DND-41 (cell line): ENCODE data around the gene SLC25A21.
"Not testable (repeated sequence)": the region's sequence is repeated elsewhere in the genome, so short reads cannot be mapped to it uniquely, and the experiment has no call there.

Experiments used
- ATAC-seq: fragments of 200-7000 bp; cut with Tn5 transposase; 3 replicates; pipeline ENCODE4 v1.9.1; 2021; ENCODE audit warnings: low read depth; ENCODE audit not compliant: insufficient read depth
- DNase-seq: peaks from one replicate; pipeline ENCODE4 v3.0.0-alpha.2; 2020
- H2AFZ ChIP-seq: 2 replicates; pipeline ENCODE4 v1.6.0; 2012; ENCODE audit warnings: low read depth, low read length
- H3K27ac ChIP-seq: 2 replicates; pipeline ENCODE4 v1.5.1; 2012; ENCODE audit warnings: low read length, inconsistent platforms
- H3K27me3 ChIP-seq: fragments of 200-600 bp; sonication (generic); 2 replicates; pipeline ENCODE4 v1.6.0; 2012; ENCODE audit warnings: low read length, mild to moderate bottlenecking, inconsistent platforms; ENCODE audit not compliant: insufficient read depth, poor library complexity
- H3K36me3 ChIP-seq: 2 replicates; pipeline ENCODE4 v1.5.1; 2012; ENCODE audit warnings: low read length, inconsistent platforms; ENCODE audit not compliant: insufficient read depth
- H3K4me1 ChIP-seq: 2 replicates; pipeline ENCODE4 v1.5.1; 2012; ENCODE audit warnings: mild to moderate bottlenecking, low read length; ENCODE audit not compliant: insufficient read depth
- H3K4me2 ChIP-seq: 2 replicates; pipeline ENCODE4 v1.6.0; 2012; ENCODE audit warnings: mild to moderate bottlenecking, moderate library complexity, low read length, inconsistent platforms; ENCODE audit not compliant: insufficient read depth
- H3K4me3 ChIP-seq, 2 experiments: fragments of 200-600 bp in 1 of 2; shearing (Covaris generic) in 1 of 2; 2 replicates each; pipeline ENCODE4 v1.5.1; 2012 to 2016; ENCODE audit warnings: inconsistent platforms in 2 of 2, low read length in 2 of 2, mild to moderate bottlenecking in 2 of 2, low read depth in 1 of 2, moderate library complexity in 1 of 2
- H3K79me2 ChIP-seq: 2 replicates; pipeline ENCODE4 v1.6.0; 2012; ENCODE audit warnings: low read length, inconsistent platforms; ENCODE audit not compliant: insufficient read depth
- H3K9ac ChIP-seq: 2 replicates; pipeline ENCODE4 v1.6.0; 2012; ENCODE audit warnings: low read depth, mild to moderate bottlenecking, inconsistent platforms, low read length, moderate library complexity
- H3K9me3 ChIP-seq: 2 replicates; pipeline ENCODE4 v1.5.1; 2012; ENCODE audit warnings: low read length, moderate library complexity, mild to moderate bottlenecking, inconsistent platforms; ENCODE audit not compliant: insufficient read depth, severe bottlenecking
- H4K20me1 ChIP-seq: 2 replicates; pipeline ENCODE4 v1.6.0; 2012; ENCODE audit warnings: low read length; ENCODE audit not compliant: insufficient read depth
- EZH2 ChIP-seq: IDR thresholded peaks from 3 replicates; pipeline ENCODE4 v1.6.1; 2012; ENCODE audit warnings: borderline replicate concordance, low read depth, mild to moderate bottlenecking, moderate library complexity, low read length, inconsistent platforms; ENCODE audit not compliant: severe bottlenecking
- TF ChIP-seq, protein P1 (sequence below): IDR thresholded peaks from 2 replicates; pipeline ENCODE4 v1.5.1; 2012; ENCODE audit warnings: borderline replicate concordance, low read length, moderate library complexity, mild to moderate bottlenecking; ENCODE audit not compliant: poor library complexity, severe bottlenecking; ENCODE audit errors: extremely low read depth

Gene SLC25A21

GRCh38 chr14:37147310-37147880 lies 25.0 kb downstream of the SLC25A21 start:
- Histone ChIP-seq H3K27ac (no peak overlapping the region), H3K9ac (no peak overlapping the region), H3K27me3 (peaks cover 3% of the 10 kb centered on the region), H4K20me1 (no peaks in the 10 kb centered on the region), H3K9me3 (no peaks in the 10 kb centered on the region), H3K4me1 (no peaks in the 10 kb centered on the region), H3K79me2 (no peaks in the 10 kb centered on the region), H3K4me3 (no peak overlapping the region), H3K4me2 (no peak overlapping the region), H2AFZ (no peak overlapping the region), H3K36me3 (no peaks in the 10 kb centered on the region)
- DNase-seq (no peak), ATAC-seq (no peak)
- no peak for TF ChIP-seq EZH2
- TF ChIP-seq, protein P1, sequence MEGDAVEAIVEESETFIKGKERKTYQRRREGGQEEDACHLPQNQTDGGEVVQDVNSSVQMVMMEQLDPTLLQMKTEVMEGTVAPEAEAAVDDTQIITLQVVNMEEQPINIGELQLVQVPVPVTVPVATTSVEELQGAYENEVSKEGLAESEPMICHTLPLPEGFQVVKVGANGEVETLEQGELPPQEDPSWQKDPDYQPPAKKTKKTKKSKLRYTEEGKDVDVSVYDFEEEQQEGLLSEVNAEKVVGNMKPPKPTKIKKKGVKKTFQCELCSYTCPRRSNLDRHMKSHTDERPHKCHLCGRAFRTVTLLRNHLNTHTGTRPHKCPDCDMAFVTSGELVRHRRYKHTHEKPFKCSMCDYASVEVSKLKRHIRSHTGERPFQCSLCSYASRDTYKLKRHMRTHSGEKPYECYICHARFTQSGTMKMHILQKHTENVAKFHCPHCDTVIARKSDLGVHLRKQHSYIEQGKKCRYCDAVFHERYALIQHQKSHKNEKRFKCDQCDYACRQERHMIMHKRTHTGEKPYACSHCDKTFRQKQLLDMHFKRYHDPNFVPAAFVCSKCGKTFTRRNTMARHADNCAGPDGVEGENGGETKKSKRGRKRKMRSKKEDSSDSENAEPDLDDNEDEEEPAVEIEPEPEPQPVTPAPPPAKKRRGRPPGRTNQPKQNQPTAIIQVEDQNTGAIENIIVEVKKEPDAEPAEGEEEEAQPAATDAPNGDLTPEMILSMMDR, result no peak

DNA sequence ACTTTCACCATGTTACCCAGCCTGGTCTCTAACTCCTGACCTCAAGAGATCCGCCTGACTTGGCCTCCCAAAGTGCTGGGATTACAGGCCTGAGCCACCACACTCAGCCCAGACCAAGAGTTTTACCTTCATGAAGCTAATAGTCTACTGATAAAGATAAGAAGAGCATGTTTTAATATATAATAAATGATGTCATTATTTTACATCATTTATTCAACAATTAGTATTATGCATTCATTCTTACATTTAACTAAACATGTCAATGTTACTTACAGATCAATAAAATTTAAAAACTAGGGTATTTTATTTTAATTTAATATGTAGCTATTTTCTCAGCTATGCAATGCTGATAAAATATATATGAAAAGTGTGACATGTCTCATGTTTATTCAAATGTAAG lies 26.0 kb downstream of the SLC25A21 start:
- H3K4me1 ChIP-seq, H3K27ac ChIP-seq, H3K79me2 ChIP-seq, ATAC-seq, H4K20me1 ChIP-seq, H3K4me2 ChIP-seq, H2AFZ ChIP-seq, H3K9ac ChIP-seq, H3K9me3 ChIP-seq, DNase-seq, H3K36me3 ChIP-seq, H3K27me3 ChIP-seq, H3K4me3 ChIP-seq: not testable (repeated sequence)

DNA sequence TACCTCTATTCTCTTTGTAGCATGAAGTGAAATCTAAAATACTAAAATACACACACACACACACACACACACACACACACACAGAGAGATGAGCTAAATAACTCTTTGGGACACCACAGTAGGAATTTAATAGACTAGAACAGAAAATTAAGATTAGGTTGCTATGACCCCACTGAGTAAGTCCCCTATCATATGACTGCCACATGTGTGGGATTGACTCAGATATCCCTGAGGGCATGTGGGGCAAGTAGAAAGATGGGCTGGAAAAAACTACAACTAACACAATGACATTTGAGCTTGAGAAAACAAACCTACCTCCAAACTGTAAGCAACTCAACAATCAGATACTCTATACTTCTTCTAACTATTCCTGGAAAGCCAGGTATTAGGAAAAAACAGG lies 27.0 kb downstream of the SLC25A21 start:
- DNase-seq (no peak), ATAC-seq (no peak)
- Histone ChIP-seq H2AFZ (no peak overlapping the region), H3K27ac (no peak overlapping the region), H3K9me3 (no peaks in the 10 kb centered on the region), H3K36me3 (no peaks in the 10 kb centered on the region), H3K27me3 (peaks cover 3% of the 10 kb centered on the region), H3K4me1 (no peaks in the 10 kb centered on the region), H3K4me3 (no peak overlapping the region), H3K9ac (no peak overlapping the region), H3K4me2 (no peak overlapping the region), H3K79me2 (no peaks in the 10 kb centered on the region), H4K20me1 (no peaks in the 10 kb centered on the region)
- TF ChIP-seq, protein P1, result no peak
- no peak for TF ChIP-seq EZH2

DNA sequence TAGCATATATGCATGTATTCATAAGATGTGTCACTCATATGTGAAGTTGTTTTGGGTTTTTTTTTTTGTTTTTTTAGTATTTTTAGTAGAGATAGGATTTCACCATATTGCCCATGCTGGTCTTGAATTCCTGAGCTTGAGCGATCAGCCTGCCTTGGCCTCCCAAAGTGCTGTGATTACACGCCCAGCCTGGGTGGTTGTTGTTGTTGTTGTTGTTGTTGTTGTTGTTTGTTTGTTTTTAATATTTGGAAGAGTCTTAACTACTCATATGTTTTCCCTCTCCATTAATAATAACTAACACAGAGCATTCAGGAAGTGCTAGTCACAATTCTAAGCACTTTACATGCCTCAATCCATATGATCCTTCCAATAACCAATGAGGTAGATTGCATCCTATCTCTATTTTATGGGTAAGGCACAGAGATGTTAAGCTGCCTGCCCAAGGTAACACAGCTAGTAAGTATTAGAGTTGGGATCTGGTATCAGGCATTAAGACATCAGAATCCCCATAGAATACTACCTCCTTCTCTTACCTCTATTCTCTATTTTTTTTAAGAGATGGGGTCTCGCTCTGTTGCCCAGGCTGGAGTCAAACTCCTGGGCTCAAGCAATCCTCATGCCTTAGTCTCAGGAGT lies 27.6 kb downstream of the SLC25A21 start:
- DNase-seq (no peak), ATAC-seq (no peak)
- no peaks in the 10 kb centered on the region for H4K20me1 ChIP-seq

More for the DNA sequence above, 27.6 kb downstream of the SLC25A21 start:
- Histone ChIP-seq H3K4me3 (no peak overlapping the region), H3K9ac (no peak overlapping the region), H3K27me3 (peaks cover 3% of the 10 kb centered on the region), H3K4me2 (no peak overlapping the region), H3K79me2 (no peaks in the 10 kb centered on the region), H3K9me3 (no peaks in the 10 kb centered on the region), H3K36me3 (no peaks in the 10 kb centered on the region), H2AFZ (no peak overlapping the region), H3K4me1 (no peaks in the 10 kb centered on the region), H3K27ac (no peak overlapping the region)
- TF ChIP-seq EZH2, result no peak
- TF ChIP-seq, protein P1, result no peak
